Measurements from ENCODE around the gene MEIS3.

DNA sequence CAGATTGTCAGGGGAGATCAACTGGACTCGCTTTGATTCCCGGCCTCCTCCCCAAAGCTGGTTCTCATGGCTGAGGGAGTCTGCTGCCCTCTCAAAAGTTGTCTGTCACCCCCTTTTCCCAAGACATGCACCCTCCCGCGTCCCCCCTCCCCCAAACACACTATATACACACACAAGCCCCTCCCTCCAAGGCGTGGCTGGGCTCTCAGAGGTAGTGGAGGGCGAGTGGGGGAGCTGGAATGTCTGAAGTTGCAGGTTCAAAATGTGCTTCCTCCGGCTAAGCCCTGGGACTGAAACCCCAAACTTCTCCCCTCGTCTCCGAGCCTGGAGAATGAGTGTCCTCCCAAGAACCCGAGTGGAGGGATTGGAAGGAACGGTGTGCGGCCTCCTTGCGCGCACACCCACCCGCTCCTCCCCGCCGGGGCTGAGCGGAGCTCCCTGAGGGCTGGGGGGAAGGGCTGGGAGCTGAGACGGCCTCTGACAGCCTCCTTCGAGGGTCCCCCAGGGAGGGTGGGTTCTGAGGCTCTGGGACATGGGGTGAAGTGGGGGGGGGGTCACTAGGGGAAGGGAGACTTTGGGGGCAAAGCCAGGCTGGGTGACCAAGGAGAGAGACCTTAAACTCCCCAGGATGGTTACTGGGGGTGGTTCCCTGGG, 9.9 kb upstream of the MEIS3 start:
- TF ChIP-seq POLR2A (IDR thresholded peaks at IDR 0.05; ENCODE audit: low read length): no peak
- TF ChIP-seq GATA1 (IDR thresholded peaks at IDR 0.05; ENCODE audit: low read depth, low read length): no peak
